Measurements from ENCODE around the gene GNAT3. TPM values are rescaled to one million over a fixed set of nuclear protein-coding genes. Genes with fewer than 3 reads are reported as not detected.
A peak's percentile ranks its signal among the peaks of the same experiment; 100 is the strongest.

Gene GNAT3
- total and polyA plus RNA-seq, 2 experiments from 2014 or later: not detected

DNA sequence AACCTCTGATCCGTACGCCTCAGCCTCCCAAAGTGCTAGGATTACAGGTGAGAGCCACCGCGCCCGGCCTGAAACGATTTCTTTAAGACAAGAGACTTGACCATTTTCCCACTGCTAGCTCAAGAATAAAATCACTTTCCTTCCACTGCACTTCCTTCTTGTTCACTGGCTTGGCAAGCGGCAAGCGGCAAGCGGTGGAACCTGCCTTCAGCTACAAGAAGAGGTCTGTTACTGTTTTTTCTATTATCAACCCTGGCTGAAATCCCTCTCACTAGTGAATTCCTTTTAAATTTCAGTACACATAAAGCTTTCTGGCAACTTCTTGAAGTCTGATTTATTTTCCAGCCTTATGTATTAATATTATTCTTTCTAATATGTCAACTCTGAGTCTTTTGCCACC lies 12.8 kb upstream of the GNAT3 start:
- no peak overlapping the region for H3K4me2 ChIP-seq

DNA sequence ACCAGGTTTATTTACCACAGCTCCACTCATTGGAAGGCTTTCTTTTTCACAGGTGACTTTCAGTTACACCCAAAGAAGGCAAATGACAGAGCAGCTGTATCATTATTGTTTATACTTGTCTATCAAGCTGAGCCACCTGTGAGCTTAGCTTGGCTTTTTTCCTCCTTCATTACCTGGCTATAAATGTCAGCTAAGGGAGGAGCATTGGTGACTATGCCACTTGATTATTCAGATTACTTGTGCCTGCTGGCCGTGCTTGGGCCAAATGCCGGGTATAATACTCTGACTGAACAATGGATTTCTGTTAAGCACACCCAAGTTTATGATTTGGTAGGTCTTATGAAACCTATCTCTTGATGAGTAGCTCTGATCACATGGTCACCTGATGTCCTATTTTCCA lies 9.9 kb upstream of the GNAT3 start:
- Histone ChIP-seq H4K20me1 (ENCODE audit: insufficient read depth, poor library complexity, severe bottlenecking) (no peaks in the 10 kb centered on the region), H3K79me2 (no peaks in the 10 kb centered on the region), H3K4me1 (ENCODE audit: insufficient read depth) (no peaks in the 10 kb centered on the region), H3K4me3 (no peak overlapping the region), H3K27me3 (no peaks in the 10 kb centered on the region), H3K9me2 (replicated peaks; ENCODE audit: insufficient read depth) (no peaks in the 10 kb centered on the region), H3K9me3 (ENCODE audit: low read depth) (no peaks in the 10 kb centered on the region), H3K4me2 (no peak overlapping the region), H3K36me3 (replicated peaks; ENCODE audit: insufficient read depth, low read depth) (no peaks in the 10 kb centered on the region), H2AFZ (no peak overlapping the region), H3K27ac (no peak overlapping the region)
- TF ChIP-seq, protein P1, sequence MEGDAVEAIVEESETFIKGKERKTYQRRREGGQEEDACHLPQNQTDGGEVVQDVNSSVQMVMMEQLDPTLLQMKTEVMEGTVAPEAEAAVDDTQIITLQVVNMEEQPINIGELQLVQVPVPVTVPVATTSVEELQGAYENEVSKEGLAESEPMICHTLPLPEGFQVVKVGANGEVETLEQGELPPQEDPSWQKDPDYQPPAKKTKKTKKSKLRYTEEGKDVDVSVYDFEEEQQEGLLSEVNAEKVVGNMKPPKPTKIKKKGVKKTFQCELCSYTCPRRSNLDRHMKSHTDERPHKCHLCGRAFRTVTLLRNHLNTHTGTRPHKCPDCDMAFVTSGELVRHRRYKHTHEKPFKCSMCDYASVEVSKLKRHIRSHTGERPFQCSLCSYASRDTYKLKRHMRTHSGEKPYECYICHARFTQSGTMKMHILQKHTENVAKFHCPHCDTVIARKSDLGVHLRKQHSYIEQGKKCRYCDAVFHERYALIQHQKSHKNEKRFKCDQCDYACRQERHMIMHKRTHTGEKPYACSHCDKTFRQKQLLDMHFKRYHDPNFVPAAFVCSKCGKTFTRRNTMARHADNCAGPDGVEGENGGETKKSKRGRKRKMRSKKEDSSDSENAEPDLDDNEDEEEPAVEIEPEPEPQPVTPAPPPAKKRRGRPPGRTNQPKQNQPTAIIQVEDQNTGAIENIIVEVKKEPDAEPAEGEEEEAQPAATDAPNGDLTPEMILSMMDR (IDR thresholded peaks at IDR 0.05; ENCODE audit: poor library complexity): no peak
- TF ChIP-seq EZH2phosphoT487 (IDR thresholded peaks at IDR 0.05; ENCODE audit: low read depth, severe bottlenecking, unreplicated experiment) (no peak), EZH2 (IDR thresholded peaks at IDR 0.05; ENCODE audit: borderline replicate concordance) (no peak)
- 94% methylated on average over 2 of the region's 2 CpGs for WGBS (ENCODE audit: low lambda C conversion rate, missing lambda C conversion rate)
- no peak for DNase-seq (ENCODE audit: low spot score)

More for the DNA sequence above, 12.8 kb upstream of the GNAT3 start:
- Histone ChIP-seq H2AFZ (no peak overlapping the region), H4K20me1 (ENCODE audit: insufficient read depth, poor library complexity, severe bottlenecking) (no peaks in the 10 kb centered on the region), H3K27ac (no peak overlapping the region), H3K4me3 (no peak overlapping the region), H3K4me1 (ENCODE audit: insufficient read depth) (no peaks in the 10 kb centered on the region), H3K9me2 (replicated peaks; ENCODE audit: insufficient read depth) (no peaks in the 10 kb centered on the region), H3K9me3 (ENCODE audit: low read depth) (no peaks in the 10 kb centered on the region), H3K27me3 (no peaks in the 10 kb centered on the region), H3K36me3 (replicated peaks; ENCODE audit: insufficient read depth, low read depth) (no peaks in the 10 kb centered on the region), H3K79me2 (no peaks in the 10 kb centered on the region)
- DNase-seq (ENCODE audit: low spot score): no peak
- 97% methylated on average over 9 of the region's 9 CpGs for WGBS (ENCODE audit: low lambda C conversion rate, missing lambda C conversion rate)
- TF ChIP-seq, protein P1 (IDR thresholded peaks at IDR 0.05; ENCODE audit: poor library complexity): no peak
- TF ChIP-seq EZH2 (IDR thresholded peaks at IDR 0.05; ENCODE audit: borderline replicate concordance): no peak
- TF ChIP-seq EZH2phosphoT487 (IDR thresholded peaks at IDR 0.05; ENCODE audit: low read depth, severe bottlenecking, unreplicated experiment): no peak

DNA sequence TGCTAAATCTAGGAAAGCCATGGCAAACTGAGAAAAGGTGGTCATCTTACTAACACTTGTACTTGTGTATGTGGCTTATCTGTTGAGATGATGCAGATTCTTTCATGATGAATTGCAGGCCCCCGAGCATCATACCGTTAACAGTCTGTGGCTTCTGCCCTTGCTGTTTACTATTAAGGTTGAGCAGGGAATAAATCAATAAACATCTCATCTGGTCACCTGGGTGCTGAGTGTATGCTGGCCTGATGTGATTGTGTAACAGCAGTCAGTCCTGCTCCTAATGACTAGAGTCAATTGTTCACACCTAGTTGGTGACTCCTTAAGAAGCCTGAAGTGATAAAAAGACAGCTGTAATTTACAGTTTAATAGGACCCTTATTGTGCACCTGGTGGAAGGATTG lies 8.3 kb upstream of the GNAT3 start:
- no peaks in the 10 kb centered on the region for H3K9me2 ChIP-seq (replicated peaks; ENCODE audit: insufficient read depth)
- H3K27ac ChIP-seq: no peak overlapping the region
- H3K79me2 ChIP-seq: no peaks in the 10 kb centered on the region
- no peaks in the 10 kb centered on the region for H3K4me1 ChIP-seq (ENCODE audit: insufficient read depth)
- H3K4me3 ChIP-seq: no peak overlapping the region
- no peak for DNase-seq (ENCODE audit: low spot score)
- 49% methylated on average over 2 of the region's 2 CpGs for WGBS (ENCODE audit: low lambda C conversion rate, missing lambda C conversion rate)
- no peak overlapping the region for H3K4me2 ChIP-seq
- TF ChIP-seq EZH2 (IDR thresholded peaks at IDR 0.05; ENCODE audit: borderline replicate concordance) (no peak), EZH2phosphoT487 (IDR thresholded peaks at IDR 0.05; ENCODE audit: low read depth, severe bottlenecking, unreplicated experiment) (no peak)
- TF ChIP-seq, protein P1 (IDR thresholded peaks at IDR 0.05; ENCODE audit: poor library complexity): no peak
- no peak overlapping the region for H2AFZ ChIP-seq
- no peaks in the 10 kb centered on the region for H3K36me3 ChIP-seq (replicated peaks; ENCODE audit: insufficient read depth, low read depth)
- H4K20me1 ChIP-seq (ENCODE audit: insufficient read depth, poor library complexity, severe bottlenecking): no peaks in the 10 kb centered on the region
- no peaks in the 10 kb centered on the region for H3K27me3 ChIP-seq
- H3K9me3 ChIP-seq (ENCODE audit: low read depth): no peaks in the 10 kb centered on the region

DNA sequence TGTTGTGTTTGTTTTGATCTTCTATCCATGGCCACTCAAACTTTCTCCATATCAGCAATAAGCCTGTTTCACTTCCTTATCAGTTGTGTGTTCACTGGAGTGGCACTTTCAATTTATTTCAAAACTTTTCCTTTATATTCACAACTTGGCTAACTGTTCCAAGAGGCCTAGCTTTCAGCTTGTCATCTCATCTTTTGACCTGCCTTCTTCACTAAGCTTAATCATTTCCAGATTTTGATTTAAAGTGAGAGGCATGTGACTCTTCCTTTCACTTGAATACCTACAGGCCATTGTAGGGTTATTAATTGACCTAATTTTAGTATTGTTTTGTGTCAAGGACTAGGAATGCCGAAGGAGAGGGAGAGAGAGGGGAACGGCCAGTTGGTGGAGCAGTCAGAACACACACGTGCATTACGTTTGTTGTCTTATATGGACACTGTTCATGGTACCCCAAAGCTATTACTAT lies 5.5 kb upstream of the GNAT3 start:
- DNase-seq (ENCODE audit: low spot score): no peak

More for the DNA sequence above, 5.5 kb upstream of the GNAT3 start:
- no peaks in the 10 kb centered on the region for H3K9me3 ChIP-seq (ENCODE audit: low read depth)
- no peaks in the 10 kb centered on the region for H3K9me2 ChIP-seq (replicated peaks; ENCODE audit: insufficient read depth)
- no peak overlapping the region for H3K27ac ChIP-seq
- 72% methylated on average over 4 of the region's 4 CpGs for WGBS (ENCODE audit: low lambda C conversion rate, missing lambda C conversion rate)
- no peaks in the 10 kb centered on the region for H3K27me3 ChIP-seq
- TF ChIP-seq EZH2phosphoT487 (IDR thresholded peaks at IDR 0.05; ENCODE audit: low read depth, severe bottlenecking, unreplicated experiment) (peak; percentile 90), EZH2 (IDR thresholded peaks at IDR 0.05; ENCODE audit: borderline replicate concordance) (no peak)
- H3K4me2 ChIP-seq: no peak overlapping the region
- no peaks in the 10 kb centered on the region for H3K36me3 ChIP-seq (replicated peaks; ENCODE audit: insufficient read depth, low read depth)
- no peak overlapping the region for H2AFZ ChIP-seq
- H3K79me2 ChIP-seq: no peaks in the 10 kb centered on the region
- H4K20me1 ChIP-seq (ENCODE audit: insufficient read depth, poor library complexity, severe bottlenecking): no peaks in the 10 kb centered on the region
- no peak overlapping the region for H3K4me3 ChIP-seq
- no peaks in the 10 kb centered on the region for H3K4me1 ChIP-seq (ENCODE audit: insufficient read depth)
